Measurements from ENCODE around the gene TRAF2. TPM values are rescaled to one million over a fixed set of nuclear protein-coding genes. Genes with fewer than 3 reads are reported as not detected.
"Not testable (repeated sequence)": the region's sequence is repeated elsewhere in the genome, so short reads cannot be mapped to it uniquely, and the experiment has no call there.

Gene TRAF2
- 10 to 100 TPM; 43.6 to 45.7 TPM for total RNA-seq

- Mint-ChIP-seq H3K9me3 (no peaks in the 10 kb centered on the region), H3K4me1 (peaks cover 52% of the 10 kb centered on the region), H3K27me3 (no peaks in the 10 kb centered on the region), H3K27ac (peak within 1 kb of the TSS; percentile 81), H3K36me3 (ENCODE audit: low read depth) (peaks cover 15% of the 10 kb centered on the region), H3K4me3 (peak within 1 kb of the TSS; percentile 91)
- CTCF ChIA-PET, result interaction anchor here (0.8 to 1.4 kb wide), 8 partner anchors 16 to 210 kb away, joined by 3 to 12 read pairs (median 4); partner anchors contain the start of genes ABCA2 and AJM1
- POLR2A ChIA-PET, result interaction anchor here (0.5 to 3.5 kb wide), 13 partner anchors 12 to 159 kb away, joined by 3 to 40 read pairs (median 4); partner anchors contain the start of genes EDF1 and PAXX
- peak; percentile 98 for DNase-seq
Measured at GRCh38 chr9:136885950-136886578, at the start of gene TRAF2. Gene TRAF2 (plus strand): TSS chr9:136886516. CDS start chr9:136898741, 12,225 bp downstream.

GRCh38 chr9:136837146-136837855 is 49.0 kb upstream of the TRAF2 start:
- peaks cover 7% of the 10 kb centered on the region for H3K4me1 Mint-ChIP-seq
- no peaks in the 10 kb centered on the region for H3K9me3 Mint-ChIP-seq
- H3K4me3 Mint-ChIP-seq, result no peak overlapping the region
- ChIA-PET CTCF (no interaction called here), POLR2A (no interaction called here)
- peaks cover 9% of the 10 kb centered on the region for H3K36me3 Mint-ChIP-seq (ENCODE audit: low read depth)
- H3K27me3 Mint-ChIP-seq, result no peaks in the 10 kb centered on the region
- no peak overlapping the region for H3K27ac Mint-ChIP-seq
- no peak for DNase-seq

GRCh38 chr9:136837856-136838277 is 48.4 kb upstream of the TRAF2 start:
- not testable (repeated sequence) for H3K27me3 Mint-ChIP-seq

GRCh38 chr9:136838314-136839228 is 47.7 kb upstream of the TRAF2 start:
- ChIA-PET CTCF (no interaction called here), POLR2A (no interaction called here)
- H3K36me3 Mint-ChIP-seq (ENCODE audit: low read depth), result peaks cover 6% of the 10 kb centered on the region
- no peaks in the 10 kb centered on the region for H3K9me3 Mint-ChIP-seq
- H3K27me3 Mint-ChIP-seq, result no peaks in the 10 kb centered on the region
- DNase-seq, result no peak
- no peak overlapping the region for H3K4me3 Mint-ChIP-seq
- H3K27ac Mint-ChIP-seq, result no peak overlapping the region
- peaks cover 12% of the 10 kb centered on the region for H3K4me1 Mint-ChIP-seq

More at GRCh38 chr9:136837856-136838277, 48.4 kb upstream of the TRAF2 start:
- CTCF ChIA-PET; H3K27ac Mint-ChIP-seq; H3K9me3 Mint-ChIP-seq; H3K4me3 Mint-ChIP-seq; H3K4me1 Mint-ChIP-seq; H3K36me3 Mint-ChIP-seq (ENCODE audit: low read depth); DNase-seq; POLR2A ChIA-PET: not testable (repeated sequence)

- DNase-seq, result no peak
- ChIA-PET POLR2A (no interaction called here), CTCF (interaction anchor here (1.1 kb wide), 1 partner anchor 221 kb away, joined by 5 read pairs; no protein-coding TSS in a partner anchor)
- Mint-ChIP-seq H3K4me1 (peaks cover 14% of the 10 kb centered on the region), H3K9me3 (no peaks in the 10 kb centered on the region), H3K27ac (no peak overlapping the region), H3K36me3 (ENCODE audit: low read depth) (peaks cover 6% of the 10 kb centered on the region), H3K4me3 (no peak overlapping the region), H3K27me3 (no peaks in the 10 kb centered on the region)
Measured at GRCh38 chr9:136839229-136840139, 46.8 kb upstream of the TRAF2 start.

GRCh38 chr9:136840140-136840876 is 46.0 kb upstream of the TRAF2 start:
- POLR2A ChIA-PET, result no interaction called here
- peaks cover 2% of the 10 kb centered on the region for H3K27me3 Mint-ChIP-seq
- no peak overlapping the region for H3K27ac Mint-ChIP-seq
- no peak overlapping the region for H3K4me3 Mint-ChIP-seq
- H3K36me3 Mint-ChIP-seq (ENCODE audit: low read depth), result peaks cover 8% of the 10 kb centered on the region
- no peak for DNase-seq
- H3K9me3 Mint-ChIP-seq, result no peaks in the 10 kb centered on the region
- CTCF ChIA-PET, result interaction anchor here (1.1 kb wide), 1 partner anchor 220 kb away, joined by 5 read pairs; no protein-coding TSS in a partner anchor
- H3K4me1 Mint-ChIP-seq, result peaks cover 16% of the 10 kb centered on the region

- Mint-ChIP-seq H3K27ac (no peak overlapping the region), H3K4me1 (peaks cover 16% of the 10 kb centered on the region), H3K4me3 (no peak overlapping the region), H3K27me3 (peaks cover 5% of the 10 kb centered on the region), H3K9me3 (no peaks in the 10 kb centered on the region), H3K36me3 (ENCODE audit: low read depth) (peaks cover 9% of the 10 kb centered on the region)
- POLR2A ChIA-PET, result interaction anchor here (0.7 to 1.8 kb wide), 3 partner anchors 34 to 245 kb away, joined by 3 to 10 read pairs (median 5); partner anchors contain the start of gene RABL6
- no peak for DNase-seq
- CTCF ChIA-PET, result interaction anchor here (1.1 to 2.1 kb wide), 3 partner anchors 31 to 219 kb away, joined by 5 to 9 read pairs (median 5); no protein-coding TSS in a partner anchor
Measured at GRCh38 chr9:136840877-136841645, 45.3 kb upstream of the TRAF2 start.

GRCh38 chr9:136841646-136842379 is 44.5 kb upstream of the TRAF2 start:
- not testable (repeated sequence) for DNase-seq, H3K27me3 Mint-ChIP-seq, H3K9me3 Mint-ChIP-seq
- Mint-ChIP-seq H3K4me3 (peak overlapping the region; percentile 84), H3K4me1 (peaks cover 20% of the 10 kb centered on the region), H3K27ac (peak overlapping the region; percentile 64), H3K36me3 (ENCODE audit: low read depth) (peaks cover 11% of the 10 kb centered on the region)
- ChIA-PET CTCF (interaction anchor here (0.8 to 2.8 kb wide), 31 partner anchors 10 to 395 kb away, joined by 3 to 34 read pairs (median 5); partner anchors contain the start of genes FUT7, PAXX, RABL6 and TMEM141), POLR2A (interaction anchor here (0.7 to 1.8 kb wide), 10 partner anchors 13 to 399 kb away, joined by 3 to 10 read pairs (median 4); partner anchors contain the start of genes EDF1, FBXW5, RABL6 and TUBB4B)

GRCh38 chr9:136842380-136842948 is 43.9 kb upstream of the TRAF2 start, which contains the start of gene AJM1:
Gene AJM1 (plus strand): TSS chr9:136842478. CDS start chr9:136844415, 1,937 bp downstream.
- H3K27me3 Mint-ChIP-seq, result peaks cover 11% of the 10 kb centered on the region
- H3K9me3 Mint-ChIP-seq, result not testable (repeated sequence)
- H3K27ac Mint-ChIP-seq, result peak within 1 kb of the TSS; percentile 64
- POLR2A ChIA-PET, result interaction anchor here (1.1 to 1.8 kb wide), 11 partner anchors 13 to 398 kb away, joined by 3 to 10 read pairs (median 4); partner anchors contain the start of genes EDF1, FBXW5, RABL6 and TUBB4B
- H3K4me3 Mint-ChIP-seq, result peak within 1 kb of the TSS; percentile 84
- H3K4me1 Mint-ChIP-seq, result peaks cover 24% of the 10 kb centered on the region
- CTCF ChIA-PET, result interaction anchor here (0.7 to 2.8 kb wide), 34 partner anchors 11 to 394 kb away, joined by 3 to 34 read pairs (median 5); partner anchors contain the start of genes FUT7, PAXX, RABL6 and TMEM141
- DNase-seq, result peak; percentile 86
- H3K36me3 Mint-ChIP-seq (ENCODE audit: low read depth), result peaks cover 12% of the 10 kb centered on the region
